ENCODE results near the gene AHDC1. TPM values are rescaled to one million over a fixed set of nuclear protein-coding genes. Genes with fewer than 3 reads are reported as not detected.
A peak's percentile ranks its signal among the peaks of the same experiment; 100 is the strongest.

AHDC1 gene
- total and polyA plus RNA-seq, 9 of the 15 experiments (the other 6 are each of a cell fraction or from before 2014, with no cell fraction given) = 0.21 to 36.4 (median 4.7) TPM

DNA sequence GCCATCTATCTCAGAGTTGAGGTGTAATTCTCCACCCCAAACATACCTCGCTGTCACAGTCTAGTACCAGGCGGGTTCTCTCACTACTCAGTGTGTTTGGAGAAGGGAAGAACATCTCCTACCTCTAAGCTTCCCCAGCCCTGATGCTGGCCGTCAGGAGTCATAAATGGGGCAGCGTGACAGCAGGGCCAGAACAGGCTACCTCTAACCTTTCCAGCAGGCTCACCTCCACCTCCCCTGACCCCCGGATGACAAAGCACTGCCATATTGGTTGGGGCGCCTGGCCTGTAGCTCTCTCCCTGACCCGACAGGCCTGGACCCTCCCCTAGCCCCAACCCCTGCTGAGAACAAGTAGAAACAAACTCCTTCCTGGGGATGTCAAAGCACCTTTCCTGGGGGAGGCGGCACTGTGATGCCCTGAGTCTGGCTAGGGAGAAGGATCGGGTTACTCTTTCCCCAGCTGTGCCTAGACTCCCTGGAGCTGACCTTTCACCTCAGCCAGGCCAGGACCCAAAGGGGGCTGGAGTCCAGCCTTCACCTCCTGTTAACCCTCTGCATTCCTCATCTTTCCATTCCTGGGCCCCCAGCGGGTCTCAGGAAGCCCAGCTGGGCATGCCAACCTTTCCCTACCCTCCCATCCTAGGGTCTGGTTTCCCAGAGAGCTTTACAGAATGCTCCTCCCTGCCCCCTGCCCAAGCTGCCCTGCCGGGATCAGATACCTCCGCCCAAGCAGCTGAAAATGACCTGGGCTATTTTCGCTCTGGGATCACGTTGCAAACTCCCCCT lies 34.2 kb downstream of the AHDC1 start:
- H3K36me3 ChIP-seq (ENCODE audit: control insufficient read depth, insufficient read depth, low read length) = peaks cover 17% of the 10 kb centered on the region; the same call in 2 of the 3 replicates
- no peaks in the 10 kb centered on the region for H3K27me3 ChIP-seq (ENCODE audit: control insufficient read depth in 2 of 2, insufficient read depth in 2 of 2, low read length in 2 of 2)
- in situ Hi-C loops (cut with MboI) = no loop called here
- FAIRE-seq = peak; percentile 32
- CTCF ChIA-PET (ENCODE audit: low intra/inter-chr PET ratio) = interaction anchor here (0.7 to 1.8 kb wide), 2 partner anchors 36 to 266 kb away, joined by 3 to 6 read pairs; no protein-coding TSS in a partner anchor
- H3K9me3 ChIP-seq (replicated peaks; ENCODE audit: control insufficient read depth, insufficient read depth, low read depth, low read length) = no peaks in the 10 kb centered on the region
- POLR2A ChIA-PET = interaction anchor here (0.6 to 4.8 kb wide), 6 partner anchors 12 to 114 kb away, joined by 3 to 29 read pairs (median 3); partner anchors contain the start of gene AHDC1
- peaks cover 37% of the 10 kb centered on the region for H4K20me1 ChIP-seq (replicated peaks; ENCODE audit: control insufficient read depth, insufficient read depth, low read length)
- no TSS peak for BruUV-seq (replicated peaks)
- H2AFZ ChIP-seq (ENCODE audit: low read depth, low read length) = no peak overlapping the region
- DNase-seq (ENCODE audit: extremely low read depth in 1 of 4, low spot score in 3 of 4) = peak; percentile 55 to 71 (median 56)
- intact Hi-C loops (cut with micrococcal nuclease) = no loop called here
- peak overlapping the region; percentile 47 for H3K27ac ChIP-seq (ENCODE audit: extremely low read depth, low read depth, low read length)
- peaks cover 7% of the 10 kb centered on the region for H3K9me1 ChIP-seq (ENCODE audit: control insufficient read depth, insufficient read depth, low read length)
- H3K4me2 ChIP-seq (ENCODE audit: insufficient read depth, low read length) = peak overlapping the region; percentile 37
- 35% methylated on average over 14 of the region's 14 CpGs for WGBS (ENCODE audit: insufficient coverage, low coverage, missing lambda C conversion rate)
- no peak overlapping the region for H3K4me3 ChIP-seq
- peaks cover 78% of the 10 kb centered on the region for H3K79me2 ChIP-seq (ENCODE audit: control insufficient read depth, insufficient read depth, low read length)
- peaks cover 70 to 95% of the 10 kb centered on the region in 2 experiments for H3K4me1 ChIP-seq (replicated peaks in 1 of 2; ENCODE audit: control insufficient read depth in 2 of 2, insufficient read depth in 2 of 2, low read length in 2 of 2)
- peak overlapping the region in 1 of 2 experiments; percentile 88; a peak in 2 of 4 replicates for H3K9ac ChIP-seq (ENCODE audit: insufficient read depth in 1 of 2, low read depth in 2 of 2, low read length in 2 of 2)
- ATAC-seq = no peak
- TF ChIP-seq U2AF2 (optimal IDR thresholded peaks at IDR 0.05; ENCODE audit: low read depth, low read length) = no peak
- TF ChIP-seq, protein P1, sequence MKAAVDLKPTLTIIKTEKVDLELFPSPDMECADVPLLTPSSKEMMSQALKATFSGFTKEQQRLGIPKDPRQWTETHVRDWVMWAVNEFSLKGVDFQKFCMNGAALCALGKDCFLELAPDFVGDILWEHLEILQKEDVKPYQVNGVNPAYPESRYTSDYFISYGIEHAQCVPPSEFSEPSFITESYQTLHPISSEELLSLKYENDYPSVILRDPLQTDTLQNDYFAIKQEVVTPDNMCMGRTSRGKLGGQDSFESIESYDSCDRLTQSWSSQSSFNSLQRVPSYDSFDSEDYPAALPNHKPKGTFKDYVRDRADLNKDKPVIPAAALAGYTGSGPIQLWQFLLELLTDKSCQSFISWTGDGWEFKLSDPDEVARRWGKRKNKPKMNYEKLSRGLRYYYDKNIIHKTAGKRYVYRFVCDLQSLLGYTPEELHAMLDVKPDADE (conservative IDR thresholded peaks at IDR 0.05; ENCODE audit: control insufficient read depth, low read depth, low read length) = no peak
- TF ChIP-seq ZNF3 (CRISPR knock-in tag; IDR thresholded peaks at IDR 0.05) = no peak
- no peak for TF ChIP-seq ZNF668 (CRISPR knock-in tag; IDR thresholded peaks at IDR 0.05)
- TF ChIP-seq ZNF274 (IDR thresholded peaks at IDR 0.05; ENCODE audit: borderline replicate concordance, low read depth, low read length) = no peak
- no peak for TF ChIP-seq IFI16 (CRISPR knock-in tag; IDR thresholded peaks at IDR 0.05)
- no peak for TF ChIP-seq PML (IDR thresholded peaks at IDR 0.05; ENCODE audit: low read length)
- TF ChIP-seq PHB2 (IDR thresholded peaks at IDR 0.05; ENCODE audit: low read depth) = no peak
- TF ChIP-seq JUND (IDR thresholded peaks at IDR 0.05; ENCODE audit: borderline replicate concordance, low read depth, low read length) = no peak
- no peak for TF ChIP-seq JUND (tag; IDR thresholded peaks at IDR 0.05; ENCODE audit: borderline replicate concordance, low read depth, low read length)
- no peak for TF ChIP-seq CBX1 (IDR thresholded peaks at IDR 0.05; ENCODE audit: low read depth)
- TF ChIP-seq FOS (IDR thresholded peaks at IDR 0.05; ENCODE audit: extremely low read depth, insufficient read length) = no peak
- no peak for TF ChIP-seq TCF3 (CRISPR knock-in tag; IDR thresholded peaks at IDR 0.05)
- peak; percentile 86 for TF ChIP-seq NR2C1 (IDR thresholded peaks at IDR 0.05)
- TF ChIP-seq NR2C1 (tag; IDR thresholded peaks at IDR 0.05) = peak; percentile 82
- 0 out of 3 replicates have a peak, but pooled peaks of 1 of the 2 experiments have one; percentile 25 for TF ChIP-seq CBX3 (IDR thresholded peaks at IDR 0.05; ENCODE audit: borderline replicate concordance in 1 of 2, low read length in 2 of 2)
- TF ChIP-seq ZNF41 (CRISPR knock-in tag; conservative IDR thresholded peaks at IDR 0.05) = no peak
- TF ChIP-seq, protein P2, sequence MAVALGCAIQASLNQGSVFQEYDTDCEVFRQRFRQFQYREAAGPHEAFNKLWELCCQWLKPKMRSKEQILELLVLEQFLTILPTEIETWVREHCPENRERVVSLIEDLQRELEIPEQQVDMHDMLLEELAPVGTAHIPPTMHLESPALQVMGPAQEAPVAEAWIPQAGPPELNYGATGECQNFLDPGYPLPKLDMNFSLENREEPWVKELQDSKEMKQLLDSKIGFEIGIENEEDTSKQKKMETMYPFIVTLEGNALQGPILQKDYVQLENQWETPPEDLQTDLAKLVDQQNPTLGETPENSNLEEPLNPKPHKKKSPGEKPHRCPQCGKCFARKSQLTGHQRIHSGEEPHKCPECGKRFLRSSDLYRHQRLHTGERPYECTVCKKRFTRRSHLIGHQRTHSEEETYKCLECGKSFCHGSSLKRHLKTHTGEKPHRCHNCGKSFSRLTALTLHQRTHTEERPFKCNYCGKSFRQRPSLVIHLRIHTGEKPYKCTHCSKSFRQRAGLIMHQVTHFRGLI (CRISPR knock-in tag; IDR thresholded peaks at IDR 0.05) = no peak
- TF ChIP-seq MYNN (IDR thresholded peaks at IDR 0.05) = no peak
- no peak for TF ChIP-seq MYNN (CRISPR knock-in tag; IDR thresholded peaks at IDR 0.05)
- TF ChIP-seq ZNF316 (IDR thresholded peaks at IDR 0.05) = no peak
- 0 out of 2 replicates have a peak, but pooled peaks have one; percentile 8 for TF ChIP-seq CXXC5 (CRISPR knock-in tag; IDR thresholded peaks at IDR 0.05)
- TF ChIP-seq ARHGAP35 (IDR thresholded peaks at IDR 0.05; ENCODE audit: partially characterized antibody) = no peak

Measured in K562 (cell line).